ENCODE results near the gene DNAJA3. TPM values are rescaled to one million over a fixed set of nuclear protein-coding genes. Genes with fewer than 3 reads are reported as not detected.

Gene DNAJA3
- total and polyA plus RNA-seq, 2 of the 4 experiments (the other 2 are of a cell fraction), result 38.0 to 40.2 TPM

GRCh38 chr16:4376893-4377572, 48.6 kb upstream of the DNAJA3 start:
- Histone ChIP-seq H3K9ac (ENCODE audit: low read depth, low read length) (peak overlapping the region; percentile 55; the same call in 1 of the 2 replicates), H2AK5ac (ENCODE audit: low read depth, low read length) (peak overlapping the region; percentile 98), H3K18ac (ENCODE audit: low read depth, low read length) (no peak overlapping the region), H3K27ac (ENCODE audit: insufficient read depth, low read length) (peak overlapping the region; percentile 94), H2AFZ (replicated peaks; ENCODE audit: low read length, poor library complexity) (peak overlapping the region; percentile 51), H3K4me3 (ENCODE audit: insufficient read depth, low read depth, low read length) (no peak overlapping the region), H3K36me3 (ENCODE audit: control insufficient read depth, insufficient read depth, low read length) (peaks cover 44% of the 10 kb centered on the region), H3K56ac (ENCODE audit: extremely low read depth, insufficient read depth, low read length) (0 out of 2 replicates have a peak overlapping the region, but pooled peaks have one; percentile 34), H3K9me1 (ENCODE audit: insufficient read depth, low read length) (peaks cover 12% of the 10 kb centered on the region), H3K4ac (ENCODE audit: low read depth, low read length) (peak overlapping the region; percentile 81), H4K91ac (ENCODE audit: insufficient read depth, low read depth, low read length) (peak overlapping the region; percentile 90; the same call in 1 of the 2 replicates), H2BK15ac (ENCODE audit: low read depth, low read length) (no peak overlapping the region; the same call in 2 of the 3 replicates), H4K5ac (ENCODE audit: low read depth, low read length) (no peak overlapping the region), H3K27me3 (ENCODE audit: control insufficient read depth, insufficient read depth, low read length) (no peaks in the 10 kb centered on the region), H3K4me2 (ENCODE audit: low read depth, low read length) (peak overlapping the region; percentile 19), H4K8ac (ENCODE audit: low read depth in 2 of 2, low read length in 2 of 2) (peak overlapping the region in 1 of 2 experiments; percentile 48; a peak in 3 of 4 replicates), H2BK5ac (ENCODE audit: low read depth, low read length, poor library complexity, severe bottlenecking) (peak overlapping the region; percentile 85), H4K20me1 (ENCODE audit: insufficient read depth, low read length) (peaks cover 97% of the 10 kb centered on the region), H3K79me1 (ENCODE audit: low read depth in 1 of 2, low read length in 2 of 2) (peaks cover 4 to 76% of the 10 kb centered on the region in 2 experiments; a peak in 3 of 4 replicates), H3K4me1 (ENCODE audit: control insufficient read depth, insufficient read depth, low read length) (peaks cover 34% of the 10 kb centered on the region), H2BK120ac (ENCODE audit: low read depth, low read length) (peak overlapping the region; percentile 67), H3K9me3 (ENCODE audit: control insufficient read depth, insufficient read depth, low read length) (no peaks in the 10 kb centered on the region), H3K23ac (ENCODE audit: low read depth, low read length) (0 out of 2 replicates have a peak overlapping the region, but pooled peaks have one; percentile 69), H2BK20ac (ENCODE audit: low read depth, low read length) (no peak overlapping the region), H2AK9ac (replicated peaks; ENCODE audit: low read depth, low read length, poor library complexity) (peak overlapping the region; percentile 88), H3K14ac (replicated peaks; ENCODE audit: low read depth, low read length) (peak overlapping the region; percentile 36; the same call in 1 of the 2 replicates)
- in situ Hi-C loops (cut with MboI; ENCODE audit: low sequenced_read_pairs) (no loop called here), dilution Hi-C loops (cut with HindIII; ENCODE audit: low sequenced_read_pairs, unreplicated experiment) (no loop called here), intact Hi-C loops (cut with micrococcal nuclease) (no loop called here)
- ATAC-seq (ENCODE audit: low read depth) (no peak), DNase-seq (no peak)
- no TSS peak for BruUV-seq (replicated peaks)
- WGBS, 2 experiments (ENCODE audit: extremely low coverage in 2 of 2, insufficient read length in 1 of 2), result 10% methylated on average over 4 of the region's 27 CpGs; no CpG with 5 or more reads in 1 of the 2 experiments
- POLR2A ChIA-PET (ENCODE audit: unreplicated experiment), result interaction anchor here (1.3 kb wide), 1 partner anchor 10 kb away, joined by 4 read pairs; no protein-coding TSS in a partner anchor
- CTCF ChIA-PET, result no interaction called here
- TF ChIP-seq RAD21 (IDR thresholded peaks at IDR 0.05; ENCODE audit: low read length) (no peak), RFX5 (IDR thresholded peaks at IDR 0.05; ENCODE audit: low read depth, low read length) (no peak), CEBPB (IDR thresholded peaks at IDR 0.05; ENCODE audit: low read depth, low read length) (peak; percentile 67)
- TF ChIP-seq, protein P1, sequence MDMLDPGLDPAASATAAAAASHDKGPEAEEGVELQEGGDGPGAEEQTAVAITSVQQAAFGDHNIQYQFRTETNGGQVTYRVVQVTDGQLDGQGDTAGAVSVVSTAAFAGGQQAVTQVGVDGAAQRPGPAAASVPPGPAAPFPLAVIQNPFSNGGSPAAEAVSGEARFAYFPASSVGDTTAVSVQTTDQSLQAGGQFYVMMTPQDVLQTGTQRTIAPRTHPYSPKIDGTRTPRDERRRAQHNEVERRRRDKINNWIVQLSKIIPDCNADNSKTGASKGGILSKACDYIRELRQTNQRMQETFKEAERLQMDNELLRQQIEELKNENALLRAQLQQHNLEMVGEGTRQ (IDR thresholded peaks at IDR 0.05; ENCODE audit: low read depth, low read length), result no peak
